HL-60/S4 treated with retinoic acid at 250 ng/mL for 4 days and 3 days (cell line): ENCODE measurements around the gene ZC2HC1C.

Experiments
- in situ Hi-C: fragments of 300-500 bp; cut with MboI; formaldehyde crosslinking; loops from 2 replicates; pipeline ENCODE4 v1.7.0; 2022; ENCODE audit warnings: low sequenced_read_pairs

ZC2HC1C gene

DNA sequence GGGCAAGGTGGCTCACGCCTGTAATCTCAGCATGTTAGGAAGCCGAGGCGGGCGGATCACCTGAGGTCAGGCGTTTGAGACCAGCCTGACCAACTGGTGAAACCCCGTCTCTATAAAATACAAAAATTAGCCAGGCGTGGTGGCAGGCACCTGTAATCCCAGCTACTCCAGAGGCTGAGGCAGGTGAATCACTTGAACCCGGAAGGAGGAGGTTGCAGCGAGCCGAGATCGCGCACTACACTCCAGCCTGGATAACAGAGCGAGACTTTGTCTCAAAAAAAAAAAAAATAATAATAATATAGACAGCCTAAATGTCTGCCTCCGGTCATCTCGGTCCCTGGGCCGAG lies 58.0 kb downstream of the ZC2HC1C start:
- in situ Hi-C loops, result loop anchor here (25.0 kb wide), 1 partner anchor 360 kb away; no protein-coding TSS in a partner anchor

- in situ Hi-C loops, result loop anchor here (25.0 kb wide), 1 partner anchor 359 kb away; no protein-coding TSS in a partner anchor
Observed at GRCh38 chr14:75127903-75128595, 58.6 kb downstream of the ZC2HC1C start.

GRCh38 chr14:75128596-75128990 lies 59.2 kb downstream of the ZC2HC1C start:
- in situ Hi-C loops, result loop anchor here (25.0 kb wide), 1 partner anchor 359 kb away; no protein-coding TSS in a partner anchor
